Activated T-cell treated with anti-CD3 and anti-CD28 coated beads for 24 hours (primary cell): Measurements from ENCODE around the gene KRTAP12-2.
"Not testable (repeated sequence)": the region's sequence is repeated elsewhere in the genome, so short reads cannot be mapped to it uniquely, and the experiment has no call there.

Experiments
- DNase-seq: peaks from one replicate; pipeline ENCODE4 v3.0.0-alpha.2; 2020; ENCODE audit warnings: low read depth

Gene KRTAP12-2

DNA sequence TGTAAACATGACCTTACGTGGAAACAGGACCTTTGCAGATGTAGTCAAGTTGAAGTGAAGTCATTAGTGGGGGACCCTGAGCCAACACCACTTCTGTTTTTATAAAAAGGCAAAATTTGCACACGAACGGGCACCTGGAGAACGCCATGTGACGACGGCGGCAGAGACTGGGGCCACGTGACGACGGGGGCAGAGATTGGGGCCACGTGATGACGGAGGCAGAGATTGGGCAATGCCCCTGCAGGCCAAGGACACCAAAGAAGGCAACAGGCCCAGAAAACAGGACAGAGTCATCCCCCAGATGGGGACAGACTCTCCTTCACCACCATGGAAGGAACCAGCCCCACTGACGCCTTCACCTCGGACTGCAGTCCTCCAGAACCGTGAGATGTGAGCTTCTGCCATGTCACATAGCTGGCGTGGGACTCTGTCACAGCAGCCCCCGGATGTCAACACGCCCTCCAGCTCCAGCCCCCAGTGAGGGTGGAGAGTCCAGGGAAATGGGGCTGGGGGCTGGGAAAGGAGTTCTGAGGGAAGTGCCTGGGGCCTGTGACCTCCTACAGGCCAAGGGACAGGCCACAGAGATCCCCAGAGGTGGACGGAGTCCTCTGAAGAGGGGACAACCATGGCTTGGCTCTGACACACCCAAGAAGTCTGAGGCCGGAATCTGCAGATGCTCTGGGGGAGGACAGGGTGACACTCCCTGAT lies 16.3 kb downstream of the KRTAP12-2 start:
- no peak for DNase-seq

DNA sequence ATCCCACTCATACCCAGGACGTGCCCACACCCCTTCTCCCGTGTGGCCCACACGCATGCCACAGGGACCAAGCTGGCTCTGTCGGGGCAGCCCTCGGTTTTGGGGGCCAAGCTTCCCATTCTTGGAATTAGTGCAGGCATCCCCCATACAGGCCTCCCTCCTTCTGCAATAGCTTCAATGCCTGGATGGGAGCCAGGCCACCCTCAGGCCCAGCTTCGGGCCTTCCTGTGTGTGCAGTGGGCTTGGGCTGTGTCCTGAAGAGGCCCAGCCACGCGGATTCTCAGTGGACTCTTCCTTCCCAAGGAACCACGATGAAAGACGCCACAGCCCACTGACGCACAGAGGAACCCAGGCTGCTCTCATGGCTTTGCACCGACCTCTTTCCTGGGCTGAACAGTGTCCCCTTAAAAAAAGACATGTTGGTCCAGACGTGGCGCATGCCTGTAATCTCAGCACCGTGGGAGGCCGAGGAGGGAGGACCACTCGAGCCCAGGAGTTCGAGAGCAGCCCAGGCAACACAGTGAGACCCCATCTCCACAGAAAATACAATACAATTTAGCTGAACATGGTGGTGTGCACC lies 17.1 kb downstream of the KRTAP12-2 start:
- DNase-seq = no peak

DNA sequence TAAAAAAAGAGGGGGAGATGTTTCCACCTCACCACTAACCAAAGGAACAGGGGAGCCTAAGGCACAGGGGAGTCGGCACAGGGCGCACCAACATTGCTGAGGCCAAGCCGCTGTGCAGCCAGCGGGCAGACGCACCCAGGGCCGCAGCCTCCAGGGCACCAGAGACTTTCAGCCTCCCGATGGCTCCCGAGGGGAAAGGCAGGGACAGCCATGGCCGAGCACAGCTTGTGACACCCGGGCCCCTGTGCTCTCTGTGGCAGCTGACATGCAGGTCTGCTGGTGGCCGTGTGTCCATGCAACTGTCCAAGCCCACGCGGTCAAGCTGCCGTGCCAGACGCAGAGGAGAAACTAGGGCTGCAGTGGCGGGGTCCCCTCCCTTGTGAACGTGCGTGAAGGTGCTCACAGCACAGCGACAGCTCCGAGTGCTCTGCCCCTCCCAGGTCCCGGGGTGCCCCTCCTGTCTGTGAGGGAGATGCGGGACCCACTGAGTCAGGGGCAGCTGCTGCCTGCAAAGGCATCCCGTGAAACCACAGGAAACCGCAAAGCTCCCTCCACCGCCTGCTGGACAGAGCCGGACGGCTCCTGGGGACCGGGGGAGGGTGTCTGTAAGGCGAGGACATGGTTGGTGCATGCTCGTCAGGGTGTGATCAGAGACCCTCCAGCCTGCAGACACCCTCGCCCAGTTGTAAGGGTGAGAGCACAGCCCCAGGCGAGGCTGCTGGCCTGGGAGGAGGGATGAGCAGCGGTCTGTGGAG lies 18.0 kb downstream of the KRTAP12-2 start:
- DNase-seq = no peak

GRCh38 chr21:44647222-44647552 lies 19.5 kb downstream of the KRTAP12-2 start:
- no peak for DNase-seq

DNA sequence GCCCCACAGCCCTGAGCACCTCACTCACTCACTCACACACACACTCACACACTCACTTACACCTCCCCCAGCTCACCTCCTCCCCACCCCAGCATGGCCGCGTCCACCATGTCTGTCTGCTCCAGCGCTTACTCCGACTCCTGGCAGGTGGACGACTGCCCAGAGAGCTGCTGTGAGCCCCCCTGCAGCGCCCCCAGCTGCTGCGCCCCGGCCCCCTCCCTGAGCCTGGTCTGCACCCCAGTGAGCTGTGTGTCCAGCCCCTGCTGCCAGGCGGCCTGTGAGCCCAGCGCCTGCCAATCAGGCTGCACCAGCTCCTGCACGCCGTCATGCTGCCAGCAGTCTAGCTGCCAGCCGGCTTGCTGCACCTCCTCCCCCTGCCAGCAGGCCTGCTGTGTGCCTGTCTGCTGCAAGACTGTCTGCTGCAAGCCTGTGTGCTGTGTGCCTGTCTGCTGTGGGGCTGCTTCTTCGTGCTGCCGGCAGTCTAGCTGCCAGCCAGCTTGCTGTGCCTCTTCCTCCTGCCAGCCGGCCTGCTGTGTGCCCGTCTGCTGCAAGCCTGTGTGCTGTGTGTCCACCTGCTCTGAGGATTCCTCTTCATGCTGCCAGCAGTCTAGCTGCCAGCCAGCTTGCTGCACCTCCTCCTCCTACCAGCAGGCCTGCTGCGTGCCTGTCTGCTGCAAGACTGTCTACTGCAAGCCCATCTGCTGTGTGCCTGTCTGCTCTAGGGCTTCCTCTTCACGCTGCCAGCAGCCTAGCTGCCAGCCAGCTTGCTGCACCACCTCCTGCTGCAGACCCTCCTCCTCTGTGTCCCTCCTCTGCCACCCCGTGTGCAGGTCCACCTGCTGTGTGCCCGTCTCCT lies 20.1 kb downstream of the KRTAP12-2 start, which contains the start of gene KRTAP10-11:
KRTAP10-11 (plus strand) TSS at position 49 of the 856 bp plus-strand sequence; CDS start at position 94, 45 bp downstream.
- DNase-seq = not testable (repeated sequence)

DNA sequence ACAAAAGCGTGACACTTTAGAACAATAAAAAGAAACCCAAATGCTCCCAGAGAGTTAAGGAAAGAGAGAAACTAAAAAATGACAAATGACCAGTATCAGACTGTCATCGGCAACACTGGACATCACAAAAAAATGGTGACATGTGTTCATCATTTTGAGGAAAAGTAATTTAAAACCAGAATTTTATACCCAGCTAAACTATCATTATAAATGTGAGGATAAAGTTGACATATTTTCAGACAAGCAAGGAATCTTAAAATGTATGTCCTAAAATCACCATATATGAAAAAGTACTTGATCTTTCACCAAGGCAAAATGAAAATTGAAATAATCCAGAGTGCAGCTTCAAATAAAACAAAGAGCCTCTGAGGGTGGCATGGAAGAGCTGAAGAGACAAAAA lies 21.8 kb downstream of the KRTAP12-2 start:
- no peak for DNase-seq

- no peak for DNase-seq
Observed at GRCh38 chr21:44643741-44644310, 22.9 kb downstream of the KRTAP12-2 start.

- no peak for DNase-seq
Observed at GRCh38 chr21:44640761-44641160, 26.0 kb downstream of the KRTAP12-2 start.

GRCh38 chr21:44639331-44639655 lies 27.4 kb downstream of the KRTAP12-2 start:
- DNase-seq = no peak

DNA sequence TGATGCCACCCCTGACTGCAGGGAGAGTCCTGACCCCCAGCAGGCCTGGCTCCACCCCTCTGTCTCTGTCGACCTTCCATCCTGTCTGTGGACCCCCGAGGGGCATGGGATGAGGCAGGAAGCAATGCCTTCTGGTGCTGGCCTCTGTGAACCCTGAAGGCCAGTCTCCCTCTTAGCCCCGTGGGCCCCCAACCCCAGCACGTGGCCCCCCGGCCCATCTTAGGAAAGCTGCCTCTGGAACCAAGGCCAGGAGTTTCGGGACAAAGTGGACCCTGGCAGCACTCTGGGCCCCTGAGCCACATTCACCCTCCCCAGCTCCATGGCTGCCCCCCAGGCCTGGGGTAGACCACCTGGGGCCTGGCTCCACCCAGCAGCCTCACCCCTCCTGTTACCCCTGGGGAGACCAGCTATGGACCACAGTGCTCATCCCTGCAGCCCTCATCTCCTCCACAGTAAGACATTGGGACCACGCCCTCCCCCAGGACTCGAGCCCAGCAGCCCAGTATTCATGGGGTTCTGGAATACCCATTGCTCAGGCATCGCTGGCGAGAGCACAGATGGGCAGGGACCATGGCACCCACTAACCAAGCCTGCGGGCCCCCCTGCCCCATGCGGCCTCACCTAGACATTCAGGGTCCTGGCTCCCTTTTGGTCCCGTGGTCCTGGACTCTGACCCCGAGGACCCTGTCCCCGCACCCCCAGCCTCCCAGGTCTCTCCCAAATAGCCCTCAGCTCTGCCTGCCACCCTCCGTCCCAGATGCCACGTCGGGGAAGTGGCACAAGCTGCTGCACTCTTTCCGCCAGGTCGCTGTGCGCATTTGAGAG lies 28.0 kb downstream of the KRTAP12-2 start:
- not testable (repeated sequence) for DNase-seq

DNA sequence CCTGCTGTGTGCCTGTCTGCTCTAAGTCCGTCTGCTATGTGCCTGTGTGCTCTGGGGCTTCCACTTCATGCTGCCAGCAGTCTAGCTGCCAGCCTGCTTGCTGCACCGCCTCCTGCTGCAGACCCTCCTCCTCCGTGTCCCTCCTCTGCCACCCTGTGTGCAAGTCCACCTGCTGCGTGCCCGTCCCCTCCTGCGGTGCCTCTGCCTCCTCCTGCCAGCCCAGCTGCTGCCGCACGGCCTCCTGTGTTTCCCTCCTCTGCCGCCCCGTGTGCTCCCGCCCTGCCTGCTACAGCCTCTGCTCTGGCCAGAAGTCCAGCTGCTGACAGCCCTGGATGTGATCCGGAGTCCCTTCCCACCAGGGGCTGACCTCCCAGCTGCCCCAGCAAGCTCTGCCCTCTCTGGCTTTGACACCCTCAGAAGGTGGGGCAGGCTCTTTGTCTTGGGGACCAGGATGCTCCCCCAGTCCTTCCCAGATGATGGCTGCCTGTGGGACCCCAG lies 28.8 kb downstream of the KRTAP12-2 start:
- not testable (repeated sequence) for DNase-seq

- no peak for DNase-seq
Observed at GRCh38 chr21:44637018-44637850, 29.5 kb downstream of the KRTAP12-2 start, which contains the start of gene KRTAP10-10. TSS of gene KRTAP10-10 (plus strand) at chr21:44637356. CDS start at chr21:44637418, 62 bp downstream.

DNA sequence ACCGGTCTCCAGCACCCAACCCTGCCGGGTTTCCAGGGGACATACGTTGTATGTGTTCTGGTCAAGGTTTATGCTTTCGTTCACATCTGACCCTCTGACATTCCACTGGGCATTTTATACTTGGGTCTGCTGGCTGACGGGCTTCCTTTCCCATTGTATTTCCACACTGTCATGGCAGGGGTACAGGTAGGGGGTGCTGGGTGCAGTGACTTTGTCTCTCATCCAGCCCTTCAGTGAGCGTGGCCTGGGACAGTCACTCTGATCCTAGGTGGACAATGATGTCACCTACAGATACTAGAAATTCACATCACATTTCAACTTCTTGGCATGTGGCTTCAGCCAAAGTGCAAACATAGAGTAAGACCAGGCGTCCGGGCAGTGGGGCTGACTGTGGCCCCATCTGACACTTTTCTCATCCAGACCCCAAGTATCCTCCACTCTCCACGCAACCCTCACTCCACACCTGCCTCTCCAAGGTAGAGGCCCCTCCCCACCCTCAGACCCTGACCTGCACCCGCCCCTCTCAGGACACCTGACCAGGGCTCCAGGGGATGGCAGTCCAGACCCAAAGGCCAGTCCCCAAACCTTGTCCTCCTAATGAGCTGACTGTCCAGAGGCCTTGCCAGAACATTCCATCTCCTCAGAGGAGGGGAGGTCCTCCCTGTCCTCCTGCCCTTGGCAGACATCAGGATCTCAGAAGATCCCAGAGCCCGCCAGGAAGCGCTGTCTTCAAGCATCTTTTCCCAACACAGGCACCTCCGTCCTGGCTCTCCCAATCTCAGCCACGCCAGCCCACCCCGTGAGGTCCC lies 30.3 kb downstream of the KRTAP12-2 start:
- DNase-seq = no peak

DNA sequence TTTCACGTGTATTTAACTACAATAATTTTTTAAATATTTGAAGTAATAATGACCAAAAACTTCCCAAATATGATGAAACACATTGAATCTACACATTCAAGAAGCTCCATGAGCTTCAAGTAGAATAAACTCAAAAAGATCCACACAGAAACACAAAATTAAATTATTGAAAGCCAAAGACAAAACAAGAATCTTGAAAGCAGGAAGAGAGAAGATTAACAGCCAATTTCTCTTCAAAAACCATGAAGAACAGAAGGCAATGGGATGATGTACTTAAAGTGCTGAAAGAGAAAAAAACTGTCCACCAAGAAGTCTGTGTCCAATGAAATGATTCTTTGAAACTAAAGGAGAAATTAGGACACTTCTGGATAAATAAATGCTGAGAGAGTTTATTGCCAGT lies 34.7 kb downstream of the KRTAP12-2 start:
- DNase-seq = no peak

- DNase-seq = no peak
Observed at GRCh38 chr21:44630440-44630839, 36.3 kb downstream of the KRTAP12-2 start.

GRCh38 chr21:44628707-44629391 lies 37.9 kb downstream of the KRTAP12-2 start:
- no peak for DNase-seq

DNA sequence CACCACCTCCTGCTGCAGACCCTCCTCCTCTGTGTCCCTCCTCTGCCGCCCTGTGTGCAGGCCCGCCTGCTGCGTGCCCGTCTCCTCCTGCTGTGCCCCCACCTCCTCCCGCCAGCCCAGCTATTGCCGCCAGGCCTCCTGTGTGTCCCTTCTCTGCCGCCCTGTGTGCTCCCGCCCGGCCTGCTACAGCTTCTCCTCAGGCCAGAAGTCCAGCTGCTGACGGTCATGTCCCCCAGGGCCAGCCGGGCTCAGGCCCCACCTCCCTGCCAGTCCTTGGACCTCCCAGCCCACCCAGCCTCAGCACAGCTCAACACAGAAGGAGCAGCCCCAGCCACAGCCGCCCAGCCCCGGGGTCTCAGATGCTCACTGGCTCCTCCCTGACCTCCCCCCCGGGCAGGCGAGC lies 38.9 kb downstream of the KRTAP12-2 start:
- not testable (repeated sequence) for DNase-seq

- not testable (repeated sequence) for DNase-seq
Observed at GRCh38 chr21:44627181-44627822, 39.4 kb downstream of the KRTAP12-2 start.
